Neural progenitor cell (in vitro differentiated cells): Measurements from ENCODE around the gene BTG4.

Experiments used
- CTCF ChIP-seq: fragments of 200-600 bp; sonication (generic); IDR thresholded peaks from 2 replicates; pipeline ENCODE4 v1.5.1; 2017; ENCODE audit warnings: antibody characterized with exemption, mild to moderate bottlenecking
- EZH2 ChIP-seq: fragments of 200-600 bp; sonication (generic); IDR thresholded peaks from 2 replicates; pipeline ENCODE4 v1.6.1; 2017; ENCODE audit warnings: antibody characterized with exemption, mild to moderate bottlenecking, moderate library complexity
- EZH2phosphoT487 ChIP-seq: fragments of 200-600 bp; sonication (generic); IDR thresholded peaks from 2 replicates; pipeline ENCODE4 v1.6.1; 2017; ENCODE audit warnings: antibody characterized with exemption

- TF ChIP-seq CTCF (no peak), EZH2phosphoT487 (no peak), EZH2 (no peak)
These were observed 49.7 kb upstream of the BTG4 start for GRCh38 chr11:111561791-111562325.
